LNCAP (cell line): ENCODE measurements around the gene TNFRSF8.

ENCODE experiments used
- TF ChIP-seq, protein P1 (sequence below): fragments of 450-650 bp; IDR thresholded peaks from 2 replicates; pipeline ENCODE4 v1.5.1; 2017; ENCODE audit warnings: mild to moderate bottlenecking

TNFRSF8 gene

DNA sequence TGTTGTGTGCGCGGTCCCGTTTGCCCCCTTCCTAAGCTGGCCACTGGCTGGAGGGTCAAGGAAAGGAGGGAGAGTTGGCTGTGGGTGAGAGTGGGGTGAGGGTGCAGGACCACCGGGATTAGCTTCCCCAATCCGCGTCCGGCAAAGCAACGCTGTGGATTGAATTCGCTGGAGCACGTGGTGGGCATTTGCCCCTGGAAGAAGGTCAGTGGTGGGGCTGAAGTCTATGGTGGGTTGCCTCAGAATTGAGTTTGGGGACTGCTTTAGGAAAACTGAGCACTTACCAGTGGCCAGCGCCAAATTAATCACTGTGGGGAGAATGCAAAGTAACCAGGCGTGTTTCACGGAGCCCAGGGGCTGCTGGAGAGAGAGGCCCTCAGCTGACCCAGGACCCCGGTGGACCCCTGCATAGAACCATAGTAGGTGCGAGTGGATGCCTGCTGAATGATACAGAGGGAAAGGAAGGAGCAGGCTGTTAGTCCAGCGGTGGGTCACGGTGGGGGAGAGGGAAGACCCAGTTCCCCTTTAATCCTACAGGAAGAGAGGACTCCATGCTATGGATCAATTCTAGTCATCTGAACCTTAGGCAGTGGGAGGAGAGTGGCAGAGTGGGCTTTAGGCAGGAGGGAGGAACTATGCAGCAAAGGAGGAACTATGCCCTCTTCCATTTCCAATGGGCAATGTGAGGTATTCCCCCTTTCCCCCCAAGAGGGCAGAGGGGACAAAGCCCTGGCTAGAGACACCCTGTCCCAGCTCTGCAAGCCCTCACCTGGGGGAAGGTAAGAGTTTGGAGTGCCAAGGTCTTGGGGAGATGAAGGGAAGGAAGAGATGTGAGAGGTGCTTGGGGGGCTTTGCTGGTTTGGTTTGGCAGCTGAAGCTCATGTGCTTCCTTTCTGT lies 1.2 kb downstream of the TNFRSF8 start:
- TF ChIP-seq, protein P1, sequence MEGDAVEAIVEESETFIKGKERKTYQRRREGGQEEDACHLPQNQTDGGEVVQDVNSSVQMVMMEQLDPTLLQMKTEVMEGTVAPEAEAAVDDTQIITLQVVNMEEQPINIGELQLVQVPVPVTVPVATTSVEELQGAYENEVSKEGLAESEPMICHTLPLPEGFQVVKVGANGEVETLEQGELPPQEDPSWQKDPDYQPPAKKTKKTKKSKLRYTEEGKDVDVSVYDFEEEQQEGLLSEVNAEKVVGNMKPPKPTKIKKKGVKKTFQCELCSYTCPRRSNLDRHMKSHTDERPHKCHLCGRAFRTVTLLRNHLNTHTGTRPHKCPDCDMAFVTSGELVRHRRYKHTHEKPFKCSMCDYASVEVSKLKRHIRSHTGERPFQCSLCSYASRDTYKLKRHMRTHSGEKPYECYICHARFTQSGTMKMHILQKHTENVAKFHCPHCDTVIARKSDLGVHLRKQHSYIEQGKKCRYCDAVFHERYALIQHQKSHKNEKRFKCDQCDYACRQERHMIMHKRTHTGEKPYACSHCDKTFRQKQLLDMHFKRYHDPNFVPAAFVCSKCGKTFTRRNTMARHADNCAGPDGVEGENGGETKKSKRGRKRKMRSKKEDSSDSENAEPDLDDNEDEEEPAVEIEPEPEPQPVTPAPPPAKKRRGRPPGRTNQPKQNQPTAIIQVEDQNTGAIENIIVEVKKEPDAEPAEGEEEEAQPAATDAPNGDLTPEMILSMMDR = no peak

DNA sequence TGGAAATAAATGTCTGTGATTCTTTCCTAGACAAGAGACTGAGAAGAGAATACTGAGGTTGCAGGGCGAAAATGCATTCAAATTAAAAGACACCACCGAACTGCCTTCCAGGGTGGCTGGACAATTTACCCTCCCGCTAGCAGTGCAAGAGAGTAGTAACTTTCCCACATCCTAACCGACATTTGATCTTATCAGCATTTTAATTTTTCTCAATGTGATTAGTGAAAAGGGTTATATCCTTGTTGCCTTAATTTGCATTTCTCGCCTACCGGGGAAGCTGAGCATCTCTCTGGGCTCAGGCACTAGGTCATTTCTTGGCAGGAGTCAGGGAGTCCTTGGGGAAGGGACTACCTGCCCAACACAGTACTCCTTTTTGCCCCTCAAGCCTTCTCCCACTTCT lies 2.8 kb downstream of the TNFRSF8 start:
- TF ChIP-seq, protein P1 = no peak

DNA sequence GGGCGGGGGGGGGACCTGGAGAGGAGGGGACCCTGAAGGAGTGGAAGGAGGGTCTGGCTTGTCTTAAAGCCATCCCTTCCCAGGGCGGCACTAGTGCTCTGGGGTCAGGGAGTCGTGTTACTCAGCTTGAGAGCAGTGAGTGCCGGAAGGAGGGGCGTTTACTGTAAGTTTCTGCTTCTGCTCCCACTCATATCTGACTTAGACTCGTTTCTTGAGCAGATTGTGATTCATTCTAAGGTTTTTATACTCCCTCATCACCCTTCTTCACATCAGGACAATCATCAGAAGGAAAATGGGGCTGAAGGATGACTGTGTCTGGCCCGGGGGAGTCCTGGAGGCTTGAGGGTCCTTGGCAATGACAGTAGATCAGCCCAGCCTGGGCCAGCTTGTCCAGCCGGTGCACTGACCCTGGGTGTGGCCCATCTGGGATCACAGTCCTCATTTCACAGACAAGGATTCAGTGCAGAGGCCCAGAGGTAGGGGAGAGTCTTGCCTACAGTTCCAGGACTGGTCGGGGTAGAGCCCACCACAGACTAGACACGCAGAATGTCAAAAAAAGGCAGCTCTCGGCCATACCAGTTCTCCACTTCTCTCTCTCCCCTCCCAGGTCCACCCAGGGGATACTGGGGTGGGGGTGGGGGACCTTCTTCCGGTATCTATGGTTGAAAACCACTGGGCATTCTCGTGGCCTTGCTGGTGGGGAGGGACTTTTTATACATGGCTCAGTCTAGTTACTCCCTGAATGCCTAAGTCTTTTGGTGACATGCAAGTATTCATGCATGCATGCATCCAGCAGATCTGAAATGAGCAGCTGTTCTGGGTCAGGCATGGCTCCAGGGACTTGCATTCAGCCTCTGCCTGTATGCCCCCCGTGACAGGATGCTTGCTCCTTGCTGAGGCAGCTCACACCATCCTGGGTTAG lies 5.1 kb downstream of the TNFRSF8 start:
- TF ChIP-seq, protein P1 = no peak

DNA sequence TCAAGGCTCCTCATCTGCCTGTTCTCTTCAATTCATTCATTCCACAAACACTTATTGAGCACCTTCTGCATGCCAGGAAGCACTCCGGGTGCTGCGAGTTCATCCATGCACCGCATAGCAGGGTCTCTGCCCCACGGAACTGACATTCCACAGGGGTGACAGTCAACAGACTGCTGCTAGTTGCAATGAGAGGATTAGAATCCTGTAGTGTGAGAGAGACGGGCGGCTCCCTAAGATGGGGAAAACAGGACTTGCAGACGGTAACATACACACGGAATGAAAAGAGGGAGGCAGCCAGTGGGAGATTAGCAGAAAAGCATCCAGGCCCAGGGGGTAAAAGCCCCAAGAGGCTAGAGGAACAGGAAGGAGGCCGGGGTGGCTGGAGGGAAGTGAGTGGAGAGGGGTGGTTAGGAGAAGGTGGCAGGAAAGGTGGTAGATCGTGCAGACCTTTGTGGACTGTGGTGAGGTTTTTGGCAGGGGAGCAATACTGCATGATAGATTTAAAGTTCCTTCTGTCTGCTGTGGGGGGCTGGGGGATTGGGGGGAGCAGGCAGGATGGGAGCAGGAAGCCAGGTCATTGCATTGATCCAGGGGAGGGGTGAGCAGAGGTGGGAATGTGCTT lies 6.6 kb downstream of the TNFRSF8 start:
- TF ChIP-seq, protein P1 = no peak

DNA sequence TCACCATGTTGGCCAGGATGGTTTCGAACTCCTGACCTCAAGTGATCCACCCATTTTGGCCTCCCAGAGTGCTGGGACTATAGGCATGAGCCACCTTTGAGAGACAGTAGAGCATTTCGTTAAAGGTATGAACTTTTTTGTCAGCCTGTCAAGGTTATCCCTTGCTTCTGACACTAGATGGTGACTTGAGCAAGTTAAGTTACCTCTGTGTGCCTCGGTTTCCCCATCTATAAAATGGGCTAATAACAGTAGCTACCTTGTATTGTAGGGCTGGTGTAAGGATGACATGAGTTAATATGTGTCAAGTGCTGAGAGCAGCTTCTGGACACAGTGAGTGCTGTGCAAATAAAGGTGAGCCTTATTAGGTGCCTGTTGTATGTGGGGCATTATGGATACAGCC lies 8.8 kb downstream of the TNFRSF8 start:
- TF ChIP-seq, protein P1 = no peak

DNA sequence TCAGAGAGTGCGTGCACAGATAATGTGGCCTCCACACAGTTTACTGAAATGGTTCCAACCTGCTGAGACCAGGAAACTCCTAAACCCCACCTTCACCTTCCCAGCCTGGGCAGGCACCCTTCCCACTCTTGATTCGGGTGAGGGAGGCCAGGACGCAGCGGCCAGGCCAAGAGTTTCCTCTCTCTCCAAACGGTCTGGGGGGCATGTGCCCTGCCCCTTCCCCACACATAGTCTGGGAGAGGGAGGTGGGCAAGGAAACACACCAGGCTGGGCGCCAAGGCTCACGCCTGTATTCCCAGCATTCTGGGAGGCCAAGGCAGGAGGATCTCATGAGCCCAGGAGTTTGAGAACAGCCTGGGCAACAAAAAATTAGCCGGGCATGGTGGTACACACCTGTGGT lies 9.6 kb downstream of the TNFRSF8 start:
- TF ChIP-seq, protein P1 = no peak

DNA sequence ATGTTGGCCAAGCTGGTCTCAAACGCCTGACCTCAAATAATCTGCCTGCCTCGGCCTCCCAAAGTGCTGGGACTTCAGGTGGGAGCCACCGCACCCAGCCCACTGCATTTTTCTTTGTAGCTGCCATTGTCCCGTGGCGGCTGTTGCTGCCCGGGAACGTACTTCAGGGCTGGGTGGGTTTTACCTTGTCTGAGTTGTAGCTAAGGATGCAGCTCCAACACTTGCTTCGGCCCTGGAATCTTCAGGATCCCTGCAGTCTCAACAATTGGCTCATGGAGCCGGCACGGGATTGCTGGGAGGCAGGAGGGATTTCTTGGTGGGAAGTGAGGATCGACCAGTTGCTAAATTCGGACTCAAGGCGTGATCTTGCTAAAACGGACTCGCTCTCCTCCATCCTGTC lies 10.7 kb downstream of the TNFRSF8 start:
- TF ChIP-seq, protein P1 = no peak
